Central memory CD8-positive, alpha-beta T cell (primary cell): ENCODE measurements around the gene KCNK18.
A peak's percentile ranks its signal among the peaks of the same experiment; 100 is the strongest.

Experiments
- ATAC-seq: fragments of 150-1000 bp; cut with Tn5 transposase; replicated peaks from 2 replicates; pipeline ENCODE4 v1.10.0; 2022; ENCODE audit warnings: mild to moderate bottlenecking, moderate FRiP score, moderate number of reproducible peaks; ENCODE audit not compliant: poor library complexity, severe bottlenecking; ENCODE audit errors: extremely low read depth
- DNase-seq, 2 donors: peaks; one replicate each; pipeline ENCODE4 v3.0.0; 2021; ENCODE audit warnings: low spot score in 2 of 2
- H3K27ac Mint-ChIP-seq: one replicate; pipeline ENCODE4 v1.8.0; 2022; ENCODE audit warnings: low read depth, mild to moderate bottlenecking, moderate library complexity, mixed read lengths
- H3K27me3 Mint-ChIP-seq: one replicate; pipeline ENCODE4 v1.8.0; 2022; ENCODE audit warnings: mixed read lengths
- H3K36me3 Mint-ChIP-seq: one replicate; pipeline ENCODE4 v1.8.0; 2022; ENCODE audit warnings: mild to moderate bottlenecking, moderate library complexity, mixed read lengths; ENCODE audit not compliant: insufficient read depth
- H3K4me1 Mint-ChIP-seq: one replicate; pipeline ENCODE4 v1.8.0; 2022; ENCODE audit warnings: mixed read lengths
- H3K4me3 Mint-ChIP-seq: one replicate; pipeline ENCODE4 v1.8.0; 2022; ENCODE audit warnings: mild to moderate bottlenecking, moderate library complexity, mixed read lengths
- H3K9me3 Mint-ChIP-seq: one replicate; pipeline ENCODE4 v1.8.0; 2022; ENCODE audit warnings: mixed read lengths

The KCNK18 gene

DNA sequence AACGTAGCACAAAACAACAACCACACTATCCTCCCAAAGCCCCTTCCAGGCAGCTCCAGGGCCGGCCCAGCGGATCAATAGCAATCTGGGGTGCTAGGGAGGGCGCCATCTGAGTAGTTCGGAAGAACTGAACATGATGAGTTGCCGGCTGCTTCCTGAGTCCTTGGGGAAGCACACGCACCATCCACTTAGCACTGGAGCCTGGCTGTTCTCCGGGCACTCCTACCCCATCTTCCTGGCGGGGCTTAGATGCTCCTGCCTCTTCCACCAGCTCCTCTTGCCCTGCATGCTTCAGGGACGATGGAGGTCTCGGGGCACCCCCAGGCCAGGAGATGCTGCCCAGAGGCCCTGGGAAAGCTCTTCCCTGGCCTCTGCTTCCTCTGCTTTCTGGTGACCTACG, at the start of gene KCNK18:
TSS of gene KCNK18 (plus strand) at position 301 of the 400 bp plus-strand sequence. CDS start at position 301, 0 bp downstream.
- Mint-ChIP-seq H3K4me3 (no peak within 1 kb of the TSS), H3K9me3 (no peaks in the 10 kb centered on the region), H3K36me3 (no peaks in the 10 kb centered on the region), H3K27ac (no peak within 1 kb of the TSS), H3K4me1 (no peaks in the 10 kb centered on the region), H3K27me3 (no peaks in the 10 kb centered on the region)
- no peak for ATAC-seq
- DNase-seq, result no peak

DNA sequence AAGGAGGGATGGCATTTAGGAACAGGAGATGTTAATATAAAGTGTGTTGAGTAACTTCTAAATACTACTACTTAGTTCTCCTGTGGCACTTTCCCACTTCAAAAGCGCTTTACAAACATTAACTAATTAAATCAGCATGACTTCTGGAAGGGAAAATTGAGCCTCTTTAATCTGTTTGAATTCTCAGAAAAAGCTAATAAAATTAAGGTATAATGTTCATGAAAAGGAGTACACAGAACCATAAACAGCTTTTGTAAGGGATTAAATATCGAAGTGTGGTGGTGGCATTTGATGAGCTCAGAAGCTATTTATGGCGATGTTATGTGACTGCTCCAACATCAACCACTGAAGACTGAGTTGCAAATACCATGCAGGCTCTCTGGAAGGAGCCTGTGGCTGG, 49.0 kb upstream of the KCNK18 start:
- Mint-ChIP-seq H3K36me3 (no peaks in the 10 kb centered on the region), H3K4me1 (no peaks in the 10 kb centered on the region), H3K4me3 (no peak overlapping the region), H3K27ac (no peak overlapping the region), H3K27me3 (peaks cover 65% of the 10 kb centered on the region), H3K9me3 (no peaks in the 10 kb centered on the region)
- ATAC-seq (no peak), DNase-seq (no peak)

DNA sequence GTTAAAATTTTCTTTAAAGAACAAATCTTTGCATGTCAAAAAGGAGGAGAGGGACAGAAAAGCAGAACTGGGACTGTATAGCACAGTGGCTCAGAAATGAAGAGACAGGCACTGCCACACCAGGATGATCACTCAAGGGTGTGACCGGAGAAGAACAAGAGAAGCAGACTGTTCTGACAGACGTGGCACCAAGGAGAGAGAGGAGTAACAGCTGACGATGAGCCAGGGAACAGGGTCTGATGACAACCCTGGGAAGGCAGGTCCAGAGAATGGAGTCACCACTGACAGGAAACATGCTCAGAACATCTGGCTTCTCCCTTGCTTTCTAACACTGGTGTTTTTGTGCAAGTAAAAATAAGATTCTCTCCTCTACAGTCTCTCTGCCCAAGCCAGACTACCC, 44.6 kb upstream of the KCNK18 start:
- no peak overlapping the region for H3K4me3 Mint-ChIP-seq
- no peaks in the 10 kb centered on the region for H3K9me3 Mint-ChIP-seq
- H3K27ac Mint-ChIP-seq, result no peak overlapping the region
- no peak for DNase-seq
- peaks cover 81% of the 10 kb centered on the region for H3K27me3 Mint-ChIP-seq
- no peaks in the 10 kb centered on the region for H3K36me3 Mint-ChIP-seq
- ATAC-seq, result no peak
- no peaks in the 10 kb centered on the region for H3K4me1 Mint-ChIP-seq

DNA sequence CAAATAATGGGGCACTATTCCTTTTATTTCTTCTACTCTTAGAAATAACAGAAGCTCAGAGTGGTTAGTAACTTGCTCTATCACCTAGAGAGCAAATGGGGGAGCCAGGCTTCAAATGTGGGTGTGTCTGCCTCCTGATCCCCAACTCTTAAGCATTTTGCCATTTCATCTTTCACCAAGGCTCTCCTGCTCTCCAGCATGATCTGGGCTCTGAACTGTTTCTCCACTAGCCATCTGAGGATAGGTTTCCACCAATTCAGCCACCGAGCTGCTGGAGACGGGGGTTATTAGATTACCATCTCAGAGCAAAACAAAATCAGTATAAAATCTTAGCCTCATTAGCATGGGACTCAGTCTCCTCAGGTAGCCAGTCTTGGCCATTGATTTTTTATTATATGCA, 39.0 kb upstream of the KCNK18 start:
- Mint-ChIP-seq H3K27ac (no peak overlapping the region), H3K9me3 (no peaks in the 10 kb centered on the region), H3K27me3 (peaks cover 93% of the 10 kb centered on the region), H3K4me3 (no peak overlapping the region), H3K4me1 (peaks cover 8% of the 10 kb centered on the region), H3K36me3 (peaks cover 1% of the 10 kb centered on the region)
- ATAC-seq (no peak), DNase-seq (no peak)

DNA sequence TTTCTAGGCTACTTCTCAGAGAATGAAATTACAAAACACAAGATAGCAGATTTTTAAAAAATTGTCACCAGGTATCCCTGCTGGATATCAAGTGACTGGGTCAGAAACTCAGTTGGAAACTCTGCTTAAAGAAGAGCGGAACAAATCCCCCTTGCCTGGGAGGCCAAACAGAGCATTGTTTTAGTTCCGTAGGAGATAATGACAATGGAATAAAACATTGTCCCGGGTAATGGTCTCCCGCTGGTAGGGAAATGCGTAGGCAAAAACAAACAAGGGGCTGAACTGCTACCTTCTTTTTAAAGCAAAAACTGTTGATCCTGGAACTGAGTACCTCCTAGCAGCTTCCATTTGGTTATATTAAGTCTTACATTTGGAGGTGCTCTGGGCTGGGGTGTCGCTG, 37.9 kb upstream of the KCNK18 start:
- ATAC-seq (no peak), DNase-seq (no peak)
- H3K27ac Mint-ChIP-seq, result no peak overlapping the region
- peaks cover 4% of the 10 kb centered on the region for H3K36me3 Mint-ChIP-seq
- H3K9me3 Mint-ChIP-seq, result no peaks in the 10 kb centered on the region
- no peak overlapping the region for H3K4me3 Mint-ChIP-seq
- H3K4me1 Mint-ChIP-seq, result peaks cover 8% of the 10 kb centered on the region
- H3K27me3 Mint-ChIP-seq, result peaks cover 89% of the 10 kb centered on the region

DNA sequence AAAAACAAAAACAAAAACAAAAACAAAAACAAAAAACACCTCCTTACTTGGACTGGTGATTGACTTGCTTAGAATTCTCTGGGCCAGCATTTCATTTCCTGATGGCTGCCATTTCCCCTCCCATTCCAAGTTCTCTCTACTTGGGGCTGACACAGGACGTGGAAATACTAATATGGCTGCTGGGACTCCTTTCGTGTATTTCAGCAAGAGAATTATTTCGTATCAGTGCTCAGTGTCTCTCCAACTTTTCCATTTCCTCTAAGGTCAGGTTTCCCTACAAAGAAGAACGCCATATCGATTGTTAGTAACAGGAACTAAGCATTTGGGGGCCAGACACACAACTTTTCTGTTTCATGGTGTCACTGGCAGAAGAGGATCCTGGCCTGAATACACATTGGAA, 36.7 kb upstream of the KCNK18 start:
- peaks cover 4% of the 10 kb centered on the region for H3K36me3 Mint-ChIP-seq
- no peak for ATAC-seq
- H3K9me3 Mint-ChIP-seq, result no peaks in the 10 kb centered on the region
- H3K27ac Mint-ChIP-seq, result no peak overlapping the region
- peaks cover 8% of the 10 kb centered on the region for H3K4me1 Mint-ChIP-seq
- peaks cover 89% of the 10 kb centered on the region for H3K27me3 Mint-ChIP-seq
- no peak overlapping the region for H3K4me3 Mint-ChIP-seq
- no peak for DNase-seq

DNA sequence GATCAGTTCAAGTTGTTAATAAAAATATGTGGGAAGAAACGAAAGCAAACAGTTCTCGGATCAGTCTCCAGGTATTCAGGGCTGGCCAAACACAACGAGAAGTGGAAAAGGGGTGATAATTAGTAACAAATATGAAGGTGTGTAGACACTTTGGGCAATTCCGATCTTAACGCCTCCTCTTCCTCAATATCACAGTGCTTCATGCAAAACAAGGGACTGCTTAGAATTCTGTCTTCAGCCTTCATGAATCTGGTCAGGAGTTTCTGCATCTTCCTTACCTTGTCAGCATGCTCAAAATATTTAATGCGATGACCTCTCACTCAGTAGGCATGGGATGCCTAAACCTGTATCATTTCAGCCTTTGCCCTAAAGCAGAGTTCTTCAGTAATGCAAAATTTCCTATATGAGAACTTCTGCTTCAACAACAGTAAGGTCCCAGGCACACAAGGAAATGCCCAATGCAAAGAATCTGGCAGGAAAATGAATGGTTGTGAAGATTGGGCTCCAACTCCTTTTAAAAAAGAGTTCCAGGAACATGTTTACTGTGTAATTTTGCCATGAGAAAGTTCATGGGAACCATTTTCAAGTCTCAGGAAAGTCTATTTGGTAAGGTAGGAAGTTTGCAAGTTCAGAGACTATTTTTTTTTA, 35.8 kb upstream of the KCNK18 start:
- H3K4me1 Mint-ChIP-seq, result peaks cover 13% of the 10 kb centered on the region
- DNase-seq (no peak), ATAC-seq (no peak)
- no peak overlapping the region for H3K4me3 Mint-ChIP-seq
- H3K27ac Mint-ChIP-seq, result no peak overlapping the region
- no peaks in the 10 kb centered on the region for H3K9me3 Mint-ChIP-seq
- H3K27me3 Mint-ChIP-seq, result peaks cover 89% of the 10 kb centered on the region
- H3K36me3 Mint-ChIP-seq, result peaks cover 4% of the 10 kb centered on the region

DNA sequence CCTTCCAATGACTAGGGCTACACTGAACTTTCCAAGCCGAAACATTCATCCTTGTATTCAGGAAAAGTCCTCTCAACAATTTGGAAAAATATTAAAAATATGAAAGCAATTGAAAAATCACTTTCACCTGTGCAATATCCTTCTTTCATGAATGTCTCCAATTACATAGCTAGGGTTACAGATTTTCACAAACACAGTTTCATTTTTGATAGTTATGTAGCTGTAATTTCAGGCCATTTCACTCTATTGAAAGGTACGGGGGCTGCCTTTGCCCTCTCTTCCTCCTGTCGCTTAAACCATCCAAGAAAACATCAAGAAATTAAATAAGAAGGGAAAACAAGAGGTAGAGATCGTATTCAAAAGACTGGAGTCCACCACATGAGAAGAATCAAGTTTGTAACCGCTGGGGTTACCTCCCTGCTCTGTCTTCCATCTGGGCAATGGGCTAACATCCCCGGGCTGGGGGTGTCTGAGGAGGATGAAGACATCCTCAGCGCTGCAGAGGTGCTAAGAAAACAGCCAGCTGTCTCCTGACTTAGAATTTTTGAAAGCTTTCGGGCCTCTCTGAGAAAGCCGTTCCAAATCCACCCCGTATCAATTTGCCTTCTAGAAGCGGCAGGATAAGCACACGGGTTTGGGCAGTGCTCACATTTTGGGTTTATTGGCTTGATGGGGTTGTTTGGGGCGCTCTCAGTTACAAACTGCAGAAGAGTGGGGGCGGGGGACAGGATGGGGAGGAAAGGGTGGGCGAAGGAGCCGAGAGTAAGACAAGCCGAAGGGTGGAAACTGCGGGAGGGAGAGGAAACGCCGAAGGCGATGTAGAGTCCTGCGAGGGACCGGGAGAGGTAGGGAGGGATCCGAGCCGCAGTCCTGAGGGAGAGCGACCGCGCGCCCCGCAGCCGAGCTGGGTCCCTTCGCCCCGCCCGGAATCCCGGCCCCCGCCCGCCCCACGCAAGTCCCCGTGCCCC, 34.9 kb upstream of the KCNK18 start:
- H3K9me3 Mint-ChIP-seq, result no peaks in the 10 kb centered on the region
- H3K4me3 Mint-ChIP-seq, result peak overlapping the region; percentile 46
- peaks cover 13% of the 10 kb centered on the region for H3K4me1 Mint-ChIP-seq
- DNase-seq (no peak), ATAC-seq (no peak)
- peaks cover 6% of the 10 kb centered on the region for H3K36me3 Mint-ChIP-seq
- no peak overlapping the region for H3K27ac Mint-ChIP-seq
- peaks cover 89% of the 10 kb centered on the region for H3K27me3 Mint-ChIP-seq

DNA sequence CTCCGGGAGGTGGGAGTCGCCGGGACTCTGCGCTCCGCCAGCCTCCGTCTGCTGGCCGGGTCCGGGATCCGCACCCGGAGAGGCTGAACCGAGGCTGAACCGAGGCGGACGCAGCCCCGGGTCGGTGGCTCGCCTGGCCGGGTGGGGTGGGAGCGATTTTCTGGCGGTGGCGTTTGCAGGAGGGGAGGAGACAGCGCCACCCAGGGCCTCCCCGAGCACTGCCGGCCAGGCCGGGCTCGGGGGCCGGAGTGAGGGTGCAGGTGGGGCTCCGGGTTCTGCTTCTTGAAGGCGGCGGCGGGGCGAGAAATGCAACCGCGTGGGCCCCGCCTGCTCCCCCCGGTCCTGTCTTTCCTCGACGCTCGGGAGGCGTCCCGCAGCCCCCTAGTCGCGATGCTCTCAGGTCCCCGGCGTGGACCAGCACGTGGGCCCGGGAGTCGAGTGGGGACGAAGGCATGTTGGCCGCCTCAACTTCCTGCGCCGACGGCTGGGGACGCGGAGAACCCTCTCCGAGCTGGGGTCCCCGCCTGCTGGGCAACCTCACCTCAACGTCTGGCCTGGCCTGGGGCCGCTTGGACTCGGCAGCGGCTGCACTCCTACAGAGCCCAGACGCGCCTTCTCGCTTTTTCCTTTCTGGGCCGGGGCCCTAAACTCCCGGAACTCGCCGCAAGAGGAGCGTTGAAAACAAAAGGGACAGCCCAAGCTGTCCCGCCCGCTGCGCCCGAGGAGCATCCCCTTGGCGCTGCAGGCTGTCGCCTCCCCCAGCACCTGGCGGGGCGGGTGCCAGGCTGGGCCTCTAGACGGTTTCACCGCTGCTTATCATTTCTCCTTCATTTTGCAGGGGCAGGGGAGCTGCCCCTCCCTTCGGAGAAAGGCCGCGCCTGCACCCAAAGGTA, 34.0 kb upstream of the KCNK18 start:
- H3K36me3 Mint-ChIP-seq, result peaks cover 9% of the 10 kb centered on the region
- H3K27me3 Mint-ChIP-seq, result peaks cover 93% of the 10 kb centered on the region
- H3K4me1 Mint-ChIP-seq, result peaks cover 13% of the 10 kb centered on the region
- DNase-seq, result no peak
- H3K9me3 Mint-ChIP-seq, result no peaks in the 10 kb centered on the region
- no peak for ATAC-seq
- H3K27ac Mint-ChIP-seq, result no peak overlapping the region
- peak overlapping the region; percentile 16 for H3K4me3 Mint-ChIP-seq

DNA sequence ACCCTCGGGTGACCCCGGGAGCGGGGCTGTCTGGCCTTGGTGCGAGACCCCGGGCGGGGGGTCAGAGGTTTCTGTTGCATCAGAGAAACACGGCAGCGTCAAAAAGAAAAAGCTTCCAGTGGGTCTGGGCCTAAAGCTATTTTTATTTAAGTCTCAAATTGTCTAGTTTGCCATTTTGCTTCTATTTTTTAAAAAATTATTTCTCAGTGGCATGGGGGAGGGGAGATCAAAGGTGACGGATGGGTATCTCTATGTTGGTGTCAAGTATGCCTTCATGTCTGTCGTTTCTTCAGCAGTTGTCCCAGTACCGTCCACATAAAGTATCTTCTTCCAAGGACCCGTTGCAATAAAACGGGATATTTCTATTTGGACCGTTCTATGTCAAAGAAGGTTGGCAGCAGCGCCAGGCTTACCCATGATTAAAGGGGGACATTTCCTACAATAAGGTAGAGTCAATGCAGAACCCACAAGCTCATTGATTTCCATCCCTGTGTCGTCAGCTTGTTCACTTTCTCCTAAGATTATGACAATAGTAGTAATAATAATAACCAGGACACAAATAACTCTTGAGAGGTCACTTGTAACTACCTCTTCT, 33.2 kb upstream of the KCNK18 start:
- no peak for DNase-seq
- Mint-ChIP-seq H3K27me3 (peaks cover 93% of the 10 kb centered on the region), H3K36me3 (peaks cover 9% of the 10 kb centered on the region), H3K4me1 (peaks cover 13% of the 10 kb centered on the region), H3K9me3 (no peaks in the 10 kb centered on the region), H3K4me3 (no peak overlapping the region), H3K27ac (no peak overlapping the region)
- ATAC-seq, result no peak

DNA sequence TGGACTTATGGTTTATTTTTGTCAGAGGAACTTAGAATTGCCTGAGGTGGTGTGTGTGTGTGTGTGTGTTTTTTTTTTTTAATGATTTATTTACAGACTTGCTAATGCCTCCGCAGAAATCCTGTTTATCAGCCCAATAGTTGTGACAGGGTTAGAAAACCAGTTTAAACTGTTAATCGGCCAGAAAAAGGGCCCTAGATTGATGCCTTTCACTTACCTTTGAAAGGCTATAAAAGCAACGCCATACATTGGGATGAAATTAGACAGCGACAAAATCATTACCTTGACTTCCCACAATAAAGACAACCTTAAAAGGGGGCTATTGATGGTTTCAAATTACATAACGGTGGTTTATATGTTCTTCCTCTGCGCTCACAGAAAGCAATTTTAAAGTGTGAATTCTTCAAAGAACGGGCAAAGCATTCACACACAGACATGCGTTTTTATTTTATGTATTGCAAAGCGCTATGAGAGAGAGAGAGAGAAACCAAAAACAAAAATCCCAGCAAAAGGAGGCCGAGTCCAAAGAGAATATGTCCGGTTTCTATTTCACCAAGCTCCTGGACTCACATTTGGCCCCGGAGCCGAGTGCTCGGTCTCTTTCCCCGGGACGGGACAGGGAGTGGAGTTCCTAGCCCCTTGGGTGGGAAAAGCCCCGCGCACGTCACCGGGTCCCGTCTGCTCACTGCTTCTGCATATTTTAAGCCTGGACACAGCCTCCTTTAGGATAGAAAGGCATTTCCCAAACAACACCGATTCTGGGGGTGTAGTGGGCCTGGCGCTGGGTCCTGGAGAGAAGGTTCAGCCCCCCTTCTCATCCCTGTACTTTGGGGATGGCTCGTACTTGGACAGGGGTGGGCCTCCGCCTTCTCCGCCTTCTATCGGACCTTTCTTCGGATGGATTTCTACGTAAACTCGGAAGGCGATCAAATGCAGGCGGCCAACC, 32.4 kb upstream of the KCNK18 start:
- Mint-ChIP-seq H3K4me3 (peak overlapping the region; percentile 20), H3K27me3 (peaks cover 93% of the 10 kb centered on the region), H3K4me1 (peaks cover 13% of the 10 kb centered on the region), H3K36me3 (peaks cover 10% of the 10 kb centered on the region), H3K9me3 (no peaks in the 10 kb centered on the region), H3K27ac (no peak overlapping the region)
- no peak for DNase-seq
- no peak for ATAC-seq
